ENCODE data around the gene CINP. TPM values are rescaled to one million over a fixed set of nuclear protein-coding genes. Genes with fewer than 3 reads are reported as not detected.

CINP gene
- total and polyA plus RNA-seq, 7 donors: 12.5 to 46.2 (median 21.5) TPM

DNA sequence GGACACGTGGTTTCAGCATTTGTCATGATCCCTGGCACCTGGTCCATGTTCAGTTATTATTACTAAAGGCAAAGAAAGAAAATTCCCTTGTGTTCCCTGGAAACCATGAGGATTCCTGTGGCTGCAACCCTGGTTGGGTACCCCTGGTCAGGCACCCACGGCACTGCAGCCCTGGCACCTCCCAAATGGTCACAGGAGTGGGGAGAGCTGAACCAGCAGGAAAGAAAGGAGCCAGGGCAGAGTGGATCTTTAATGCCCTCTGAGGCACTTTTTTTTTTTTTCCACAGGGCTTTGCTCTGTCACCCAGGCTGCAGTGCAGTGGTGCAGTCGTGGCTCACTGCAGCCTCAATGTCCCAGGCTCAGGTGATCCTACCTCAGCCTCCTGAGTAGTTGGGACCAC, 17.5 kb downstream of the CINP start:
- no peaks in the 10 kb centered on the region for H3K27me3 ChIP-seq
- 87 to 88% methylated on average over 3 of the region's 3 CpGs for WGBS, 2 donors

DNA sequence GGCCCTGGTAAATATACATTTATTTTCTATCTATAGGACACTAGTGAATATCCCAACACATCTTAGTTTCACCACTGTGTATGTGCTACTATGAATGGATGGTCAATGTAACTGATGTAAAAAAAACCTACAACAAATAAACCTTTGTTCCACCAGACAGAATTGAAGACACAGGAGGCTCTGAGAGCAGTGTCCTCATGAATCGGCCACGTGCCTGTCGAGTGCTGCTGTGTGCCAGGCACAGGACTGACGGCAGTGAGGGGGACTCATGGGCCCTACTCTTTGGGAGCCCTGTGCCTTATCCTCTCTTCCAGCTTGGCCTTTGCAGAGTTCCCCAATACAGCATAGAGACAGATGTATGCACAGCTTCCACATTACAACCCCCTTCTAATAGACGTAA, 18.2 kb downstream of the CINP start:
- no peak for DNase-seq
- peaks cover 17 to 95% (median 48%) of the 10 kb centered on the region in 4 donors for H3K36me3 ChIP-seq
- intact Hi-C loops (cut with DNase I): no loop called here
- no peak overlapping the region for H3K4me3 ChIP-seq
- whole genome bisulfite sequencing, 2 donors: 85 to 93% methylated on average over 5 of the region's 5 CpGs
- no peaks in the 10 kb centered on the region for H3K27me3 ChIP-seq
- H3K27ac ChIP-seq: no peak overlapping the region
- TF ChIP-seq, protein P1, sequence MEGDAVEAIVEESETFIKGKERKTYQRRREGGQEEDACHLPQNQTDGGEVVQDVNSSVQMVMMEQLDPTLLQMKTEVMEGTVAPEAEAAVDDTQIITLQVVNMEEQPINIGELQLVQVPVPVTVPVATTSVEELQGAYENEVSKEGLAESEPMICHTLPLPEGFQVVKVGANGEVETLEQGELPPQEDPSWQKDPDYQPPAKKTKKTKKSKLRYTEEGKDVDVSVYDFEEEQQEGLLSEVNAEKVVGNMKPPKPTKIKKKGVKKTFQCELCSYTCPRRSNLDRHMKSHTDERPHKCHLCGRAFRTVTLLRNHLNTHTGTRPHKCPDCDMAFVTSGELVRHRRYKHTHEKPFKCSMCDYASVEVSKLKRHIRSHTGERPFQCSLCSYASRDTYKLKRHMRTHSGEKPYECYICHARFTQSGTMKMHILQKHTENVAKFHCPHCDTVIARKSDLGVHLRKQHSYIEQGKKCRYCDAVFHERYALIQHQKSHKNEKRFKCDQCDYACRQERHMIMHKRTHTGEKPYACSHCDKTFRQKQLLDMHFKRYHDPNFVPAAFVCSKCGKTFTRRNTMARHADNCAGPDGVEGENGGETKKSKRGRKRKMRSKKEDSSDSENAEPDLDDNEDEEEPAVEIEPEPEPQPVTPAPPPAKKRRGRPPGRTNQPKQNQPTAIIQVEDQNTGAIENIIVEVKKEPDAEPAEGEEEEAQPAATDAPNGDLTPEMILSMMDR (IDR thresholded peaks at IDR 0.05): no peak
- TF ChIP-seq POLR2AphosphoS5 (IDR thresholded peaks at IDR 0.05) (no peak), POLR2A (IDR thresholded peaks at IDR 0.05) (no peak), EP300 (IDR thresholded peaks at IDR 0.05) (no peak)
- H3K4me1 ChIP-seq: no peaks in the 10 kb centered on the region
- no peaks in the 10 kb centered on the region for H3K9me3 ChIP-seq

More for the DNA sequence above, 17.5 kb downstream of the CINP start:
- no peaks in the 10 kb centered on the region for H3K9me3 ChIP-seq
- DNase-seq: no peak
- intact Hi-C loops (cut with DNase I): no loop called here
- no peak for TF ChIP-seq POLR2A (IDR thresholded peaks at IDR 0.05)
- TF ChIP-seq, protein P1 (IDR thresholded peaks at IDR 0.05): no peak
- TF ChIP-seq EP300 (IDR thresholded peaks at IDR 0.05): no peak
- no peak for TF ChIP-seq POLR2AphosphoS5 (IDR thresholded peaks at IDR 0.05)
- no peak overlapping the region for H3K27ac ChIP-seq
- peaks cover 17 to 96% (median 51%) of the 10 kb centered on the region in 4 donors for H3K36me3 ChIP-seq
- no peaks in the 10 kb centered on the region for H3K4me1 ChIP-seq
- no peak overlapping the region for H3K4me3 ChIP-seq

DNA sequence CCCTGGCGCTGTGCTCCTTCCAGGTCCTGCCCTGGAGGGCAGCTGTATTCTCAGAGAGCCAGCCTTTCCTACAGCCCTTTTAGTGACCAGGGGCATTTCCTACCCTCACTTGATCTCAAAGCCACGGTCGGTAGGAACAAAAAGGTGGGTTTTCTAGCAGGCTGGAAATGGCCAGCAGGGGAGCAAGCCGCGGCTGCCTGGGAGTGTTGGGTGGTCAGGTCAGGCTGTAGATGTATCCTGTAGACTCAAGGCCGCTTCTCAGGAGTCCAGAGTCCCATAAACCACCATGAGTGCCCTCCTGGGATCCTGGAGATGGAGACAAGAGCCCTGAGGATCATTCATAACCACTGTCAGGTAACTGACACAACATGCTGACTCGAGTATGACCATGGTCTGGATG, 18.6 kb downstream of the CINP start:
- H3K36me3 ChIP-seq: peaks cover 17 to 95% (median 47%) of the 10 kb centered on the region in 4 donors
- intact Hi-C loops (cut with DNase I): no loop called here
- TF ChIP-seq POLR2A (IDR thresholded peaks at IDR 0.05) (no peak), EP300 (IDR thresholded peaks at IDR 0.05) (no peak), POLR2AphosphoS5 (IDR thresholded peaks at IDR 0.05) (no peak)
- TF ChIP-seq, protein P1 (IDR thresholded peaks at IDR 0.05): no peak

DNA sequence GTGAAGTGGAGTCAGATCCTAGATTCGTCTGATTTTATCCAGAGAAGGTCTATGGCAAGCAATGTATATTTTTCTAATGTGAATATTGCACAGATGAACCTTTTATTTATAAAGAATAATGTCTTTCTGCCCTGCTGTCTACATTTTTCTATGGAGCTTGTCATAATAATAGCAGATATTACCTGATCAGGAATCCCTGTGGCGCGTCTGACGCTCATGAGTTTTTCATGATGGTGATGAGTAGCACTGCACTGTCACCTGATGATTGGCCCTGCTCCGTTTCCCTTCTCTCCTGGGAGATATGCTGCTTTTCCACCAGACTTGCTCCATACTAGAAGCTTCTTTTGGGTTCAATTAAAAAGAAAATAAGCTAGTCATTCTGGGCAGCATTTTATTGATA, 20.5 kb downstream of the CINP start:
- H3K36me3 ChIP-seq: peaks cover 16 to 93% (median 34%) of the 10 kb centered on the region in 4 donors
- WGBS, 2 donors: 90 to 92% methylated on average over 5 of the region's 5 CpGs

More for the DNA sequence above, 18.6 kb downstream of the CINP start:
- Histone ChIP-seq H3K9me3 (no peaks in the 10 kb centered on the region), H3K27ac (no peak overlapping the region), H3K4me3 (no peak overlapping the region), H3K27me3 (no peaks in the 10 kb centered on the region), H3K4me1 (no peaks in the 10 kb centered on the region)
- DNase-seq: no peak
- WGBS, 2 donors: 91 to 92% methylated on average over 7 of the region's 7 CpGs

More for the DNA sequence above, 20.5 kb downstream of the CINP start:
- Histone ChIP-seq H3K27me3 (no peaks in the 10 kb centered on the region), H3K27ac (no peak overlapping the region), H3K4me1 (no peaks in the 10 kb centered on the region), H3K9me3 (no peaks in the 10 kb centered on the region), H3K4me3 (no peak overlapping the region)
- TF ChIP-seq POLR2A (IDR thresholded peaks at IDR 0.05) (no peak), POLR2AphosphoS5 (IDR thresholded peaks at IDR 0.05) (no peak), EP300 (IDR thresholded peaks at IDR 0.05) (no peak)
- TF ChIP-seq, protein P1 (IDR thresholded peaks at IDR 0.05): no peak
- intact Hi-C loops (cut with DNase I): no loop called here
- no peak for DNase-seq
